K562 (cell line): ENCODE measurements around the gene RACK1. TPM values are rescaled to one million over a fixed set of nuclear protein-coding genes. Genes with fewer than 3 reads are reported as not detected.

ENCODE experiments used
- ATF3 ChIP-seq, 2 experiments: fragments of 450-650 bp in 1 of 2; sonication (generic) in 1 of 2; formaldehyde crosslinking in 1 of 2; IDR thresholded peaks in 1 of 2; conservative IDR thresholded peaks in 1 of 2; 2 replicates each; pipeline versions ENCODE4 v1.6.1 to v1.8.1; 2016 to 2023; ENCODE audit warnings: mild to moderate bottlenecking in 2 of 2, moderate library complexity in 2 of 2, inconsistent platforms in 1 of 2, missing genetic modification reagents in 1 of 2
- COPS2 ChIP-seq: fragments of 450-650 bp; conservative IDR thresholded peaks from 2 replicates; pipeline ENCODE4 v1.6.1; 2016; ENCODE audit warnings: mild to moderate bottlenecking, moderate library complexity
- CTCF ChIP-seq, 3 experiments: IDR thresholded peaks in 2 of 3; conservative IDR thresholded peaks in 1 of 3; 2 replicates each; pipeline ENCODE4 v1.5.1; 2011 to 2012; ENCODE audit warnings: low read length in 3 of 3, mild to moderate bottlenecking in 3 of 3, control low read depth in 2 of 3, improper control_type of control experiment in 1 of 3, inconsistent platforms in 1 of 3, low read depth in 1 of 3, mixed read lengths in 1 of 3, moderate library complexity in 1 of 3; ENCODE audit not compliant: insufficient read depth in 2 of 3
- E4F1 ChIP-seq: fragments of 250-450 bp; sonication (Bioruptor Pico); IDR thresholded peaks from 2 replicates; pipeline ENCODE4 v1.5.0; 2021; ENCODE audit warnings: mild to moderate bottlenecking, borderline replicate concordance
- FUS ChIP-seq: fragments of 200-400 bp; formaldehyde crosslinking; optimal IDR thresholded peaks from 2 replicates; pipeline ENCODE3; 2017; ENCODE audit warnings: low read depth, low read length
- GABPB1 ChIP-seq: sonication (generic); formaldehyde crosslinking; IDR thresholded peaks from 2 replicates; pipeline ENCODE4 v1.8.0; 2022; ENCODE audit warnings: mild to moderate bottlenecking, missing genetic modification reagents
- HMGN3 ChIP-seq: IDR thresholded peaks from 2 replicates; pipeline ENCODE4 v1.6.1; 2011; ENCODE audit warnings: borderline replicate concordance, low read depth, mild to moderate bottlenecking, mixed read lengths, low read length; ENCODE audit not compliant: insufficient read length; ENCODE audit errors: extremely low read depth
- KDM1A ChIP-seq, 2 experiments: fragments of 450-650 bp; IDR thresholded peaks; 2 replicates each; pipeline ENCODE4 v1.6.1; 2016; ENCODE audit warnings: mild to moderate bottlenecking in 2 of 2
- MTA1 ChIP-seq: fragments of 450-650 bp; IDR thresholded peaks from 2 replicates; pipeline ENCODE4 v1.6.1; 2017; ENCODE audit warnings: borderline replicate concordance
- MYNN ChIP-seq, 2 experiments: sonication (generic); formaldehyde crosslinking in 1 of 2; IDR thresholded peaks; 2 replicates each; pipeline versions ENCODE4 v1.5.0 to v1.6.1; 2016 to 2020; ENCODE audit warnings: antibody characterized with exemption in 1 of 2, missing genetic modification reagents in 1 of 2
- NBN ChIP-seq: fragments of 450-650 bp; IDR thresholded peaks from 2 replicates; pipeline ENCODE4 v1.6.1; 2016; ENCODE audit warnings: low read depth, mild to moderate bottlenecking
- NCOA2 ChIP-seq, 2 experiments: fragments of 450-650 bp; IDR thresholded peaks; 2 replicates each; pipeline ENCODE4 v1.6.1; 2018; ENCODE audit warnings: mild to moderate bottlenecking in 2 of 2, moderate library complexity in 1 of 2; ENCODE audit not compliant: partially characterized antibody in 2 of 2
- NONO ChIP-seq, 2 experiments: fragments of 200-400 bp in 1 of 2; fragments of 450-650 bp in 1 of 2; formaldehyde crosslinking in 1 of 2; IDR thresholded peaks; 2 replicates each; pipeline ENCODE4 v1.6.1; 2017; ENCODE audit warnings: low read depth in 2 of 2, mild to moderate bottlenecking in 2 of 2, moderate library complexity in 2 of 2, low read length in 1 of 2
- SAFB ChIP-seq: fragments of 200-400 bp; formaldehyde crosslinking; IDR thresholded peaks from 2 replicates; pipeline ENCODE4 v1.6.1; 2017; ENCODE audit warnings: low read depth, low read length, borderline replicate concordance
- ZNF311 ChIP-seq: fragments of 250-450 bp; sonication (Bioruptor Pico); IDR thresholded peaks from 2 replicates; pipeline ENCODE4 v1.4.0; 2020; ENCODE audit warnings: mild to moderate bottlenecking, moderate library complexity
- ZNF444 ChIP-seq: fragments of 250-450 bp; sonication (Bioruptor Pico); IDR thresholded peaks from 2 replicates; pipeline ENCODE4 v1.4.0; 2020; ENCODE audit warnings: mild to moderate bottlenecking, moderate library complexity
- ZNF586 ChIP-seq: fragments of 450-650 bp; formaldehyde crosslinking; conservative IDR thresholded peaks from 2 replicates; pipeline ENCODE4 v1.4.0; 2020; ENCODE audit warnings: mild to moderate bottlenecking, moderate library complexity
- ZNF740 ChIP-seq, 3 experiments: fragments of 200-800 bp in 1 of 3; sonication (Bioruptor generic) in 1 of 3; sonication (generic) in 1 of 3; formaldehyde crosslinking in 1 of 3; IDR thresholded peaks; 2 replicates each; pipeline versions ENCODE4 v1.6.1 to v1.8.0; 2016 to 2022; ENCODE audit warnings: mild to moderate bottlenecking in 2 of 3, missing compliant biosample characterization in 2 of 3, missing genetic modification characterization in 2 of 3, missing genetic modification reagents in 1 of 3
- ZNF79 ChIP-seq: fragments of 250-450 bp; sonication (Bioruptor Pico); IDR thresholded peaks from 2 replicates; pipeline ENCODE4 v1.4.0; 2020; ENCODE audit warnings: low read depth, mild to moderate bottlenecking, moderate library complexity
- polyA plus RNA-seq, 8 experiments: library from polyadenylated mRNA; depleted of rRNA in 4 of 8; stranded (reverse) in 5 of 8; unstranded in 3 of 8; fragments of >200 nt; fragmentation: Nextera tagmentation in 2 of 8; fragmentation: Illumina TruSeq in 1 of 8; extraction: Ambion mirVana in 2 of 8; extraction: Trizol in 1 of 8; gene quantifications; 2 replicates each; pipeline versions ENCODE4 v1.2.1 to v1.2.3, GENCODE V29; 2011 to 2014; ENCODE audit warnings: inconsistent platforms in 1 of 8, missing spikeins in 1 of 8
- total RNA-seq, 7 experiments: library from RNA; depleted of rRNA in 6 of 7; stranded (reverse); fragments of >200 nt in 6 of 7; fragmentation: Illumina TruSeq in 2 of 7; extraction: Trizol in 2 of 7; gene quantifications; 2 replicates each; pipeline versions ENCODE4 v1.2.1 to v1.2.3, GENCODE V29; 2011 to 2021; ENCODE audit warnings: low replicate concordance in 1 of 7

The RACK1 gene
- total and polyA plus RNA-seq, 9 of the 15 experiments (the other 6 are each of a cell fraction or from before 2014, with no cell fraction given): 2,303 to 5,311 (median 3,833) TPM

- no peak for TF ChIP-seq E4F1 (CRISPR knock-in tag)
- TF ChIP-seq FUS: peak; percentile 87
- TF ChIP-seq ZNF311 (CRISPR knock-in tag): no peak
- TF ChIP-seq MTA1: peak; percentile 25; the same call in 1 of the 2 replicates
- TF ChIP-seq KDM1A (IDR thresholded peaks at IDR 0.05): no peak
- TF ChIP-seq GABPB1 (CRISPR knock-in tag): peak; percentile 79
- TF ChIP-seq NBN: peak; percentile 57; the same call in 1 of the 2 replicates
- TF ChIP-seq ZNF740 (CRISPR knock-in tag; IDR thresholded peaks at IDR 0.05): no peak
- no peak for TF ChIP-seq ZNF740 (tag; IDR thresholded peaks at IDR 0.05)
- no peak for TF ChIP-seq ATF3 (IDR thresholded peaks at IDR 0.05)
- TF ChIP-seq ATF3 (CRISPR knock-in tag; conservative IDR thresholded peaks at IDR 0.05): no peak
- TF ChIP-seq HMGN3: peak; percentile 66
- peak; percentile 63; the same call in 1 of the 2 replicates for TF ChIP-seq SAFB
- TF ChIP-seq MYNN (IDR thresholded peaks at IDR 0.05): no peak
- no peak for TF ChIP-seq MYNN (CRISPR knock-in tag; IDR thresholded peaks at IDR 0.05)
- no peak for TF ChIP-seq COPS2
- peak in 1 of 2 experiments; percentile 46; a peak in 1 of 4 replicates for TF ChIP-seq NONO (IDR thresholded peaks at IDR 0.05; ENCODE audit: low read depth in 2 of 2, low read length in 1 of 2)
- no peak for TF ChIP-seq ZNF79
- TF ChIP-seq ZNF444 (CRISPR knock-in tag): peak; percentile 57; the same call in 1 of the 2 replicates
- TF ChIP-seq ZNF586 (CRISPR knock-in tag): no peak
- no peak for TF ChIP-seq NCOA2 (IDR thresholded peaks at IDR 0.05; ENCODE audit: partially characterized antibody in 2 of 2)
- peak in 1 of 3 experiments; percentile 11; a peak in 1 of 6 replicates for TF ChIP-seq CTCF (IDR thresholded peaks at IDR 0.05 in 2 of 3, conservative IDR thresholded peaks at IDR 0.05 in 1 of 3; ENCODE audit: insufficient read depth in 2 of 3, low read depth in 1 of 3, low read length in 3 of 3)
Observed at GRCh38 chr5:181191526-181192336, 52.0 kb downstream of the RACK1 start (continued).
